GM12878 (cell line): ENCODE results near the gene STARD5.
"Not testable (repeated sequence)": the region's sequence is repeated elsewhere in the genome, so short reads cannot be mapped to it uniquely, and the experiment has no call there.

Experiments used
- GATAD2B ChIP-seq: fragments of 450-650 bp; conservative IDR thresholded peaks from 2 replicates; pipeline ENCODE4 v1.6.1; 2017; ENCODE audit warnings: low read depth, mild to moderate bottlenecking, moderate library complexity
- HDAC2 ChIP-seq: fragments of 200-600 bp; sonication (generic); IDR thresholded peaks from 2 replicates; pipeline ENCODE4 v1.6.1; 2017
- HDAC6 ChIP-seq: fragments of 200-600 bp; sonication (generic); IDR thresholded peaks from one replicate; pipeline ENCODE4 v1.8.0; 2017; ENCODE audit warnings: antibody characterized with exemption; ENCODE audit not compliant: unreplicated experiment
- IKZF1 ChIP-seq: fragments of 450-650 bp; conservative IDR thresholded peaks from 2 replicates; pipeline ENCODE4 v1.6.1; 2017; ENCODE audit warnings: antibody characterized with exemption, mild to moderate bottlenecking
- KDM1A ChIP-seq: fragments of 200-600 bp; sonication (generic); IDR thresholded peaks from 2 replicates; pipeline ENCODE4 v1.6.1; 2016; ENCODE audit warnings: borderline replicate concordance
- NFYB ChIP-seq: IDR thresholded peaks from 2 replicates; pipeline ENCODE4 v1.6.1; 2011; ENCODE audit warnings: low read depth, mild to moderate bottlenecking, low read length, improper control_type of control experiment, moderate library complexity; ENCODE audit not compliant: insufficient read depth
- NR2C2 ChIP-seq: IDR thresholded peaks from 2 replicates; pipeline ENCODE4 v1.6.1; 2011; ENCODE audit warnings: borderline replicate concordance, low read depth; ENCODE audit not compliant: control insufficient read depth, insufficient read length
- POLR2AphosphoS5 ChIP-seq: IDR thresholded peaks from 2 replicates; pipeline ENCODE4 v1.6.1; 2011; ENCODE audit warnings: mild to moderate bottlenecking, low read length, inconsistent platforms
- RAD21 ChIP-seq: IDR thresholded peaks from 2 replicates; pipeline ENCODE4 v1.6.1; 2011; ENCODE audit warnings: mild to moderate bottlenecking, low read depth, low read length, moderate library complexity; ENCODE audit not compliant: insufficient read depth
- SIX5 ChIP-seq: IDR thresholded peaks from 2 replicates; pipeline ENCODE4 v1.6.1; 2011; ENCODE audit warnings: mild to moderate bottlenecking, low read depth, low read length, moderate library complexity; ENCODE audit not compliant: severe bottlenecking
- TBL1XR1 ChIP-seq: IDR thresholded peaks from 2 replicates; pipeline ENCODE4 v1.6.1; 2012; ENCODE audit warnings: low read depth, low read length, improper control_type of control experiment
- TF ChIP-seq, protein P1 (sequence below), 3 experiments: IDR thresholded peaks in 2 of 3; conservative IDR thresholded peaks in 1 of 3; 2 replicates each; pipeline ENCODE4 v1.5.1; 2011; ENCODE audit warnings: low read depth in 3 of 3, low read length in 3 of 3, mild to moderate bottlenecking in 3 of 3, control low read depth in 2 of 3, moderate library complexity in 2 of 3, inconsistent platforms in 1 of 3, mixed read lengths in 1 of 3; ENCODE audit not compliant: control insufficient read depth in 2 of 3, insufficient read depth in 1 of 3; ENCODE audit errors: extremely low read depth in 1 of 3
- TF ChIP-seq, protein P2 (sequence below): fragments of 450-650 bp; IDR thresholded peaks from 2 replicates; pipeline ENCODE4 v1.6.1; 2017; ENCODE audit warnings: mild to moderate bottlenecking
- TF ChIP-seq, protein P3 (sequence below): IDR thresholded peaks from 2 replicates; pipeline ENCODE4 v1.6.1; 2012; ENCODE audit warnings: mild to moderate bottlenecking, low read depth, low read length

DNA sequence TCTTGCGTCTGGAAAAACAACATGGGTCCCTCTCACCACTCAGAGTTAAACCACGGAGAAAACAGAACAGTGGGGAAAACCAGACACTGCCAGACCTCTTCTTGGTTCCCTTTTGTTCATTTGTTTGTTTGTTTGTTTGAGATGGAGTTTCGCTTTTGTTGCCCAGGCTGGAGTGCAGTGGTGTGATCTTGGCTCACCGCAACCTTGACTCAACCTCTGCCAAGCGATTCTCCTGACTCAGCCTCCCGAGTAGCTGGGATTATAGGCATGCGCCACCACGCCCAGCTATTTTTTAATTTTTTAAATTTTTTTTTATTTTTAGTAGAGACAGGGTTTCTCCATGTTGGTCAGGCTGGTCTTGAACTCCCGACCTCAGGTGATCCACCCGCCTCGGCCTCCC is 24.8 kb upstream of the STARD5 start:
- TF ChIP-seq, protein P1, sequence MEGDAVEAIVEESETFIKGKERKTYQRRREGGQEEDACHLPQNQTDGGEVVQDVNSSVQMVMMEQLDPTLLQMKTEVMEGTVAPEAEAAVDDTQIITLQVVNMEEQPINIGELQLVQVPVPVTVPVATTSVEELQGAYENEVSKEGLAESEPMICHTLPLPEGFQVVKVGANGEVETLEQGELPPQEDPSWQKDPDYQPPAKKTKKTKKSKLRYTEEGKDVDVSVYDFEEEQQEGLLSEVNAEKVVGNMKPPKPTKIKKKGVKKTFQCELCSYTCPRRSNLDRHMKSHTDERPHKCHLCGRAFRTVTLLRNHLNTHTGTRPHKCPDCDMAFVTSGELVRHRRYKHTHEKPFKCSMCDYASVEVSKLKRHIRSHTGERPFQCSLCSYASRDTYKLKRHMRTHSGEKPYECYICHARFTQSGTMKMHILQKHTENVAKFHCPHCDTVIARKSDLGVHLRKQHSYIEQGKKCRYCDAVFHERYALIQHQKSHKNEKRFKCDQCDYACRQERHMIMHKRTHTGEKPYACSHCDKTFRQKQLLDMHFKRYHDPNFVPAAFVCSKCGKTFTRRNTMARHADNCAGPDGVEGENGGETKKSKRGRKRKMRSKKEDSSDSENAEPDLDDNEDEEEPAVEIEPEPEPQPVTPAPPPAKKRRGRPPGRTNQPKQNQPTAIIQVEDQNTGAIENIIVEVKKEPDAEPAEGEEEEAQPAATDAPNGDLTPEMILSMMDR (IDR thresholded peaks at IDR 0.05 in 2 of 3, conservative IDR thresholded peaks at IDR 0.05 in 1 of 3; ENCODE audit: control insufficient read depth in 2 of 3, extremely low read depth in 1 of 3, insufficient read depth in 1 of 3, low read depth in 3 of 3, low read length in 3 of 3): not testable (repeated sequence)
- TF ChIP-seq HDAC6, KDM1A, SIX5, NR2C2, GATAD2B, TBL1XR1, RAD21, NFYB, IKZF1, POLR2AphosphoS5, HDAC2: not testable (repeated sequence)
- TF ChIP-seq, protein P2, sequence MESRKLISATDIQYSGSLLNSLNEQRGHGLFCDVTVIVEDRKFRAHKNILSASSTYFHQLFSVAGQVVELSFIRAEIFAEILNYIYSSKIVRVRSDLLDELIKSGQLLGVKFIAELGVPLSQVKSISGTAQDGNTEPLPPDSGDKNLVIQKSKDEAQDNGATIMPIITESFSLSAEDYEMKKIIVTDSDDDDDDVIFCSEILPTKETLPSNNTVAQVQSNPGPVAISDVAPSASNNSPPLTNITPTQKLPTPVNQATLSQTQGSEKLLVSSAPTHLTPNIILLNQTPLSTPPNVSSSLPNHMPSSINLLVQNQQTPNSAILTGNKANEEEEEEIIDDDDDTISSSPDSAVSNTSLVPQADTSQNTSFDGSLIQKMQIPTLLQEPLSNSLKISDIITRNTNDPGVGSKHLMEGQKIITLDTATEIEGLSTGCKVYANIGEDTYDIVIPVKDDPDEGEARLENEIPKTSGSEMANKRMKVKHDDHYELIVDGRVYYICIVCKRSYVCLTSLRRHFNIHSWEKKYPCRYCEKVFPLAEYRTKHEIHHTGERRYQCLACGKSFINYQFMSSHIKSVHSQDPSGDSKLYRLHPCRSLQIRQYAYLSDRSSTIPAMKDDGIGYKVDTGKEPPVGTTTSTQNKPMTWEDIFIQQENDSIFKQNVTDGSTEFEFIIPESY: not testable (repeated sequence)
- TF ChIP-seq, protein P3, sequence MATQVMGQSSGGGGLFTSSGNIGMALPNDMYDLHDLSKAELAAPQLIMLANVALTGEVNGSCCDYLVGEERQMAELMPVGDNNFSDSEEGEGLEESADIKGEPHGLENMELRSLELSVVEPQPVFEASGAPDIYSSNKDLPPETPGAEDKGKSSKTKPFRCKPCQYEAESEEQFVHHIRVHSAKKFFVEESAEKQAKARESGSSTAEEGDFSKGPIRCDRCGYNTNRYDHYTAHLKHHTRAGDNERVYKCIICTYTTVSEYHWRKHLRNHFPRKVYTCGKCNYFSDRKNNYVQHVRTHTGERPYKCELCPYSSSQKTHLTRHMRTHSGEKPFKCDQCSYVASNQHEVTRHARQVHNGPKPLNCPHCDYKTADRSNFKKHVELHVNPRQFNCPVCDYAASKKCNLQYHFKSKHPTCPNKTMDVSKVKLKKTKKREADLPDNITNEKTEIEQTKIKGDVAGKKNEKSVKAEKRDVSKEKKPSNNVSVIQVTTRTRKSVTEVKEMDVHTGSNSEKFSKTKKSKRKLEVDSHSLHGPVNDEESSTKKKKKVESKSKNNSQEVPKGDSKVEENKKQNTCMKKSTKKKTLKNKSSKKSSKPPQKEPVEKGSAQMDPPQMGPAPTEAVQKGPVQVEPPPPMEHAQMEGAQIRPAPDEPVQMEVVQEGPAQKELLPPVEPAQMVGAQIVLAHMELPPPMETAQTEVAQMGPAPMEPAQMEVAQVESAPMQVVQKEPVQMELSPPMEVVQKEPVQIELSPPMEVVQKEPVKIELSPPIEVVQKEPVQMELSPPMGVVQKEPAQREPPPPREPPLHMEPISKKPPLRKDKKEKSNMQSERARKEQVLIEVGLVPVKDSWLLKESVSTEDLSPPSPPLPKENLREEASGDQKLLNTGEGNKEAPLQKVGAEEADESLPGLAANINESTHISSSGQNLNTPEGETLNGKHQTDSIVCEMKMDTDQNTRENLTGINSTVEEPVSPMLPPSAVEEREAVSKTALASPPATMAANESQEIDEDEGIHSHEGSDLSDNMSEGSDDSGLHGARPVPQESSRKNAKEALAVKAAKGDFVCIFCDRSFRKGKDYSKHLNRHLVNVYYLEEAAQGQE: not testable (repeated sequence)
